ENCODE measurements around the gene TREH.

GRCh38 chr11:118663381-118663780, 16.1 kb downstream of the TREH start:
- TF ChIP-seq CTCF (IDR thresholded peaks at IDR 0.05; ENCODE audit: insufficient read depth, low read depth, low read length), result no peak
- no peak for TF ChIP-seq EZH2 (IDR thresholded peaks at IDR 0.05; ENCODE audit: insufficient read depth, low read length)
